ENCODE data around the gene ELL2.

The ELL2 gene

GRCh38 chr5:95920822-95921221 lies 40.8 kb downstream of the ELL2 start:
- H3K27ac ChIP-seq (ENCODE audit: low read depth, low read length), result no peak overlapping the region
- peaks cover 93% of the 10 kb centered on the region for H3K79me2 ChIP-seq (ENCODE audit: control insufficient read depth, insufficient read depth, low read length, unreplicated experiment)
- peaks cover 36% of the 10 kb centered on the region for H3K4me1 ChIP-seq (ENCODE audit: control insufficient read depth, insufficient read depth, low read length, unreplicated experiment)
- no peaks in the 10 kb centered on the region for H3K27me3 ChIP-seq (ENCODE audit: insufficient read depth, low read length)
- H2AFZ ChIP-seq (ENCODE audit: low read length, unreplicated experiment), result no peak overlapping the region
- H3K4me3 ChIP-seq (ENCODE audit: low read depth, low read length), result no peak overlapping the region
- H3K36me3 ChIP-seq (ENCODE audit: insufficient read depth, low read length), result peaks cover 38% of the 10 kb centered on the region

DNA sequence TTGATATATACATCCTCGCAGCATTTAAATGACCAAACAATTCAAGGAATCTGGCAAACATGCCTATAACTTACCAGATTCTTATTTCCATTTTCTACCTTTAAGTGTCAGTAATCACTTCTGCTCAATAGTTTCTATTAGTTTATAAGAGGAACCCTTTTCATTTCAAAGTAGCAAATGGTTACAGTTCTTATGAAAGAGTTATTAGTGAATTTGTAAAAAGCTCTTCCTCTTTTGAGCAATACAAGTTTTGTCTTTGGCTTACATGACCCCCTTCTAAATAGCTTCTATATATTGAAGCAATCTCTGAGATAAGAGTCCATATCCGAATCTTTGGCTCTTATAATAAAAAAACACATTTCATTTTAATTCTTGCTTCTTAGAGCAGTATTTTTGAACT lies 42.0 kb downstream of the ELL2 start:
- no peak overlapping the region for H3K27ac ChIP-seq (ENCODE audit: low read depth, low read length)
- peaks cover 35% of the 10 kb centered on the region for H3K36me3 ChIP-seq (ENCODE audit: insufficient read depth, low read length)
- no peaks in the 10 kb centered on the region for H3K27me3 ChIP-seq (ENCODE audit: insufficient read depth, low read length)
- H3K4me1 ChIP-seq (ENCODE audit: control insufficient read depth, insufficient read depth, low read length, unreplicated experiment), result peaks cover 29% of the 10 kb centered on the region
- no peak overlapping the region for H3K4me3 ChIP-seq (ENCODE audit: low read depth, low read length)
- H2AFZ ChIP-seq (ENCODE audit: low read length, unreplicated experiment), result no peak overlapping the region
- peaks cover 88% of the 10 kb centered on the region for H3K79me2 ChIP-seq (ENCODE audit: control insufficient read depth, insufficient read depth, low read length, unreplicated experiment)

GRCh38 chr5:95918421-95919006 lies 43.1 kb downstream of the ELL2 start:
- H3K36me3 ChIP-seq (ENCODE audit: insufficient read depth, low read length), result peaks cover 31% of the 10 kb centered on the region
- H2AFZ ChIP-seq (ENCODE audit: low read length, unreplicated experiment), result no peak overlapping the region
- H3K4me1 ChIP-seq (ENCODE audit: control insufficient read depth, insufficient read depth, low read length, unreplicated experiment), result peaks cover 20% of the 10 kb centered on the region
- H3K27ac ChIP-seq (ENCODE audit: low read depth, low read length), result no peak overlapping the region
- H3K27me3 ChIP-seq (ENCODE audit: insufficient read depth, low read length), result no peaks in the 10 kb centered on the region
- peaks cover 84% of the 10 kb centered on the region for H3K79me2 ChIP-seq (ENCODE audit: control insufficient read depth, insufficient read depth, low read length, unreplicated experiment)
- no peak overlapping the region for H3K4me3 ChIP-seq (ENCODE audit: low read depth, low read length)

DNA sequence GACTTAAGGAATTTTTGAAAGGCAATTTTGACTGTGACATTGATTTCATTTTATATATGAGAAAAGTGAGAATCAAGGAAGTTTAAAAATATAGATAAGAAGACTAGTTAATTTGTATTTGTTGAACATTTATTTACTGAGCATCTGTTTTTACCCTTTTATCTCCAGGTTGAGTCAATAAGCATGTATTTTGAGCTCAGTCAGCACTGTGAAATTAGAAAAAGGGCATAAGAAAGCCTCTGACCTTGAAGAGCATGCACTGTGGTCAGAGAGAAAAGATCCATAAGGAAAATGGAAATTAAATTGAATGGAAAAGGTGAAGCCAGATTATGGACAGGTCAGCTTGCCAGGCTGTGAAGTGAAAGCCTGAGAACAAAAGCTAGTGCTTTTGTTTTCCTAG lies 44.4 kb downstream of the ELL2 start:
- peaks cover 20% of the 10 kb centered on the region for H3K4me1 ChIP-seq (ENCODE audit: control insufficient read depth, insufficient read depth, low read length, unreplicated experiment)
- H3K27ac ChIP-seq (ENCODE audit: low read depth, low read length), result peak overlapping the region; percentile 3; the same call in 1 of the 2 replicates
- peaks cover 84% of the 10 kb centered on the region for H3K79me2 ChIP-seq (ENCODE audit: control insufficient read depth, insufficient read depth, low read length, unreplicated experiment)
- no peak overlapping the region for H2AFZ ChIP-seq (ENCODE audit: low read length, unreplicated experiment)
- no peaks in the 10 kb centered on the region for H3K27me3 ChIP-seq (ENCODE audit: insufficient read depth, low read length)
- H3K4me3 ChIP-seq (ENCODE audit: low read depth, low read length), result no peak overlapping the region
- peaks cover 34% of the 10 kb centered on the region for H3K36me3 ChIP-seq (ENCODE audit: insufficient read depth, low read length)

DNA sequence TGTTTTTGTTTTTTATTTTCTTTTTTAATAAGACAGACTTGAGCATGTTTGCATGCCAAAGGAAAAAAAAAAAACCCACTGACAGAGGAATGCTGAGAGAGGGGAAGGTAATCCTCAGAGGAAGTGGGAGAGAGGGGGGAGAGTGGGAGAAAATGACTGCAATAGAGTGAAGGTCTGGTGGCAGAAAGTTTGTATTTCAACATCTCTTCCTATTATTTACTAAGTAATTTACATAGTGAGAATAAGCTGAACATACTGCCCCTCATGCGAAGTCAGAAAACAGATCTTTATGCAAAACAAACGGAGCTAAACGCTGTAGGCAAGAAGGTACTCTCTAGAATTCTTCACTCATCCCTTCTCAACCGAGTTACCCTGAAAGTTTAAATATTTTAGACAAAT lies 45.0 kb downstream of the ELL2 start:
- H3K4me3 ChIP-seq (ENCODE audit: low read depth, low read length), result no peak overlapping the region
- H3K36me3 ChIP-seq (ENCODE audit: insufficient read depth, low read length), result peaks cover 39% of the 10 kb centered on the region
- H3K27me3 ChIP-seq (ENCODE audit: insufficient read depth, low read length), result no peaks in the 10 kb centered on the region
- H3K79me2 ChIP-seq (ENCODE audit: control insufficient read depth, insufficient read depth, low read length, unreplicated experiment), result peaks cover 86% of the 10 kb centered on the region
- no peak overlapping the region for H2AFZ ChIP-seq (ENCODE audit: low read length, unreplicated experiment)
- H3K4me1 ChIP-seq (ENCODE audit: control insufficient read depth, insufficient read depth, low read length, unreplicated experiment), result peaks cover 20% of the 10 kb centered on the region
- peak overlapping the region; percentile 3; the same call in 1 of the 2 replicates for H3K27ac ChIP-seq (ENCODE audit: low read depth, low read length)

GRCh38 chr5:95915999-95916686 lies 45.5 kb downstream of the ELL2 start:
- H2AFZ ChIP-seq (ENCODE audit: low read length, unreplicated experiment), result no peak overlapping the region
- H3K36me3 ChIP-seq (ENCODE audit: insufficient read depth, low read length), result peaks cover 39% of the 10 kb centered on the region
- peaks cover 83% of the 10 kb centered on the region for H3K79me2 ChIP-seq (ENCODE audit: control insufficient read depth, insufficient read depth, low read length, unreplicated experiment)
- H3K4me3 ChIP-seq (ENCODE audit: low read depth, low read length), result no peak overlapping the region
- H3K4me1 ChIP-seq (ENCODE audit: control insufficient read depth, insufficient read depth, low read length, unreplicated experiment), result peaks cover 20% of the 10 kb centered on the region
- no peaks in the 10 kb centered on the region for H3K27me3 ChIP-seq (ENCODE audit: insufficient read depth, low read length)
- H3K27ac ChIP-seq (ENCODE audit: low read depth, low read length), result no peak overlapping the region

DNA sequence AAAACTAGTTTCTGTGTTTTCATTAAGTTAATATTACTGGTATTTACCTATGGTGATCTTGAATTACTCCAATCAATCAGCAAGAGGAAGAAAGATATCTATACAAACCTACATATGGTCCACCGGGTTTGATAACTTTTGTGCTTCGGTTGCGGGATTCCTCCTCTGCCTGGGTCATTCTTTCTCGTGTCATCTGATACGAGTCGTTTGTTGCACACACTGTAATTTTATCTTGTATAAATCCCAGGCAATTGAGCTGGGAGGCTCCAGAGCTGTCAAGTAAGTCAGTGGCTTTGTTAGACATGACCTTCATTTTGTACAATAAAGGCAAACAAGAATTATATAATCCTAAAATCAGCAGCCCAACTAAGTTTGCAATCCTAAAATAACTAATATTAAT lies 48.0 kb downstream of the ELL2 start:
- H3K27me3 ChIP-seq (ENCODE audit: insufficient read depth, low read length), result no peaks in the 10 kb centered on the region
- no peak overlapping the region for H3K4me3 ChIP-seq (ENCODE audit: low read depth, low read length)
- H3K36me3 ChIP-seq (ENCODE audit: insufficient read depth, low read length), result peaks cover 47% of the 10 kb centered on the region
- H3K79me2 ChIP-seq (ENCODE audit: control insufficient read depth, insufficient read depth, low read length, unreplicated experiment), result peaks cover 84% of the 10 kb centered on the region
- H3K4me1 ChIP-seq (ENCODE audit: control insufficient read depth, insufficient read depth, low read length, unreplicated experiment), result peaks cover 17% of the 10 kb centered on the region
- H3K27ac ChIP-seq (ENCODE audit: low read depth, low read length), result no peak overlapping the region
- no peak overlapping the region for H2AFZ ChIP-seq (ENCODE audit: low read length, unreplicated experiment)

DNA sequence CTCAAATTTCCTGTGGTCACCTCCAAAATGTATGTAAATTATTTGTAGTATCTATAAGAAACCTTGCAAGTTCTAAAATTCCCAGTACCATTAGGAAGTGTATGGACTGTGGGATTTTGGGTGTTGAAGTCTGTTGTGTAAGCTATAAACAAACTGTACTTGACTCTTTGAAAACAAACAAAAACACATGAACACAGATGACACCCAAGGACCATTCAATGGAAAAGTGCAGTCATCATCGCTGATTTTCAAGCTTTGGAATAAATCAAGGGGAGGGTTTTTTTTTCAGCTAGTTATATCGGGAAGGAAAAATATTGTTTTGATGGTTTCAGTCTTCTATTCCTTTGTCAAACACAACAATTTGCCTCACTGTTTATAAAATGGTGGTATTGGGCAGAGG lies 49.6 kb downstream of the ELL2 start:
- H3K79me2 ChIP-seq (ENCODE audit: control insufficient read depth, insufficient read depth, low read length, unreplicated experiment), result peaks cover 82% of the 10 kb centered on the region
- peaks cover 6% of the 10 kb centered on the region for H3K4me1 ChIP-seq (ENCODE audit: control insufficient read depth, insufficient read depth, low read length, unreplicated experiment)
- no peak overlapping the region for H3K4me3 ChIP-seq (ENCODE audit: low read depth, low read length)
- H2AFZ ChIP-seq (ENCODE audit: low read length, unreplicated experiment), result no peak overlapping the region
- no peak overlapping the region for H3K27ac ChIP-seq (ENCODE audit: low read depth, low read length)
- no peaks in the 10 kb centered on the region for H3K27me3 ChIP-seq (ENCODE audit: insufficient read depth, low read length)
- peaks cover 40% of the 10 kb centered on the region for H3K36me3 ChIP-seq (ENCODE audit: insufficient read depth, low read length)

- Histone ChIP-seq H3K4me3 (ENCODE audit: low read depth, low read length) (no peak overlapping the region), H3K79me2 (ENCODE audit: control insufficient read depth, insufficient read depth, low read length, unreplicated experiment) (peaks cover 74% of the 10 kb centered on the region), H2AFZ (ENCODE audit: low read length, unreplicated experiment) (no peak overlapping the region), H3K27me3 (ENCODE audit: insufficient read depth, low read length) (no peaks in the 10 kb centered on the region), H3K27ac (ENCODE audit: low read depth, low read length) (no peak overlapping the region), H3K4me1 (ENCODE audit: control insufficient read depth, insufficient read depth, low read length, unreplicated experiment) (no peaks in the 10 kb centered on the region), H3K36me3 (ENCODE audit: insufficient read depth, low read length) (peaks cover 44% of the 10 kb centered on the region)
These were observed 51.1 kb downstream of the ELL2 start for GRCh38 chr5:95910521-95910920.

DNA sequence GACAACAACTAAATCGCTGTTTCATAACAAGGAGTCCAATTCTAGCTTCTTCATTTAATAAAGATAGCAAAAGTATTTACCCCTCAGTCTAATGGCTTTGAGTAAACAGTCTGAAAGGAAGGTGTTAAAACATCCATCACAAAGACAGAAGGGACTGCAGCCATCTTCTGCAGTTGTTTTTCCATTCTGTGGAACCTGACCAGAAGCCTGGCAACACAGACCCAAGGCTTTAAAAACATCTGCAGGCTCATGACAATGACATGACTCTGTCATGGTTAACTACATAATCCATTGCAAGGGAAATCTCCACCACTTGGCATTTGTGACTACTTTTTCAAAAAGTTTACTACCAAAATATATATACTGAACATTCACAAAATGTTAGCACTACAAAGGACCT lies 51.9 kb downstream of the ELL2 start:
- Histone ChIP-seq H3K4me3 (ENCODE audit: low read depth, low read length) (no peak overlapping the region), H3K79me2 (ENCODE audit: control insufficient read depth, insufficient read depth, low read length, unreplicated experiment) (peaks cover 76% of the 10 kb centered on the region), H3K27ac (ENCODE audit: low read depth, low read length) (no peak overlapping the region), H3K4me1 (ENCODE audit: control insufficient read depth, insufficient read depth, low read length, unreplicated experiment) (no peaks in the 10 kb centered on the region), H3K36me3 (ENCODE audit: insufficient read depth, low read length) (peaks cover 50% of the 10 kb centered on the region), H2AFZ (ENCODE audit: low read length, unreplicated experiment) (no peak overlapping the region), H3K27me3 (ENCODE audit: insufficient read depth, low read length) (no peaks in the 10 kb centered on the region)

GRCh38 chr5:95908799-95909198 lies 52.9 kb downstream of the ELL2 start:
- Histone ChIP-seq H3K4me3 (ENCODE audit: low read depth, low read length) (no peak overlapping the region), H3K36me3 (ENCODE audit: insufficient read depth, low read length) (peaks cover 59% of the 10 kb centered on the region), H3K4me1 (ENCODE audit: control insufficient read depth, insufficient read depth, low read length, unreplicated experiment) (peaks cover 3% of the 10 kb centered on the region), H3K27me3 (ENCODE audit: insufficient read depth, low read length) (no peaks in the 10 kb centered on the region), H3K27ac (ENCODE audit: low read depth, low read length) (no peak overlapping the region), H2AFZ (ENCODE audit: low read length, unreplicated experiment) (no peak overlapping the region), H3K79me2 (ENCODE audit: control insufficient read depth, insufficient read depth, low read length, unreplicated experiment) (peaks cover 81% of the 10 kb centered on the region)
